Gastrocnemius medialis (tissue), 4 donors: Measurements from ENCODE around the gene TGFB1I1. TPM values are rescaled to one million over a fixed set of nuclear protein-coding genes. Genes with fewer than 3 reads are reported as not detected.

Experiments used
- ATAC-seq, 2 donors: fragments of 150-250 bp; one replicate each; pipeline ENCODE4 v1.9.1; 2016
- DNase-seq, 2 donors: peaks; one replicate each; pipeline ENCODE4 v3.0.0-alpha.2; 2019
- H3K27ac ChIP-seq, 4 donors: fragments of 200-600 bp; sonication (generic); 1 replicate in 1 of 4; 2 replicates in 3 of 4; pipeline ENCODE4 v1.5.1; 2016 to 2018; ENCODE audit warnings: mild to moderate bottlenecking in 2 of 4, moderate library complexity in 1 of 4
- H3K27me3 ChIP-seq, 3 donors: fragments of 200-600 bp; sonication (generic) in 2 of 3; 1 replicate in 1 of 3; 2 replicates in 2 of 3; pipeline versions ENCODE4 v1.5.1 to v1.6.0; 2016 to 2019; ENCODE audit warnings: mild to moderate bottlenecking in 1 of 3, moderate library complexity in 1 of 3
- H3K36me3 ChIP-seq, 2 donors: fragments of 200-600 bp; sonication (generic) in 1 of 2; one replicate each; pipeline ENCODE4 v1.5.1; 2017 to 2018
- H3K4me1 ChIP-seq, 2 donors: fragments of 200-600 bp; sonication (generic) in 1 of 2; one replicate each; pipeline ENCODE4 v1.5.1; 2016 to 2017; ENCODE audit warnings: mild to moderate bottlenecking in 2 of 2
- H3K4me3 ChIP-seq, 4 donors: fragments of 200-600 bp; sonication (generic) in 3 of 4; 1 replicate in 1 of 4; 2 replicates in 3 of 4; pipeline ENCODE4 v1.5.1; 2016 to 2019; ENCODE audit warnings: mild to moderate bottlenecking in 2 of 4
- H3K9me3 ChIP-seq, 3 donors: fragments of 200-600 bp; sonication (generic) in 2 of 3; 1 replicate in 1 of 3; 2 replicates in 2 of 3; pipeline ENCODE4 v1.5.1; 2016 to 2019
- CTCF ChIP-seq, 5 experiments: fragments of 450-650 bp in 3 of 5; fragments of 200-600 bp in 2 of 5; sonication (generic) in 2 of 5; IDR thresholded peaks in 4 of 5; conservative IDR thresholded peaks in 1 of 5; 1 replicate in 4 of 5; 2 replicates in 1 of 5; pipeline ENCODE4 v1.5.1; 2016 to 2019; ENCODE audit warnings: antibody characterized with exemption in 5 of 5, mild to moderate bottlenecking in 3 of 5, moderate library complexity in 3 of 5
- POLR2A ChIP-seq, 2 donors: fragments of 450-650 bp; IDR thresholded peaks; one replicate each; pipeline ENCODE4 v1.6.1; 2017; ENCODE audit warnings: antibody characterized with exemption in 2 of 2, mild to moderate bottlenecking in 2 of 2, moderate library complexity in 2 of 2
- in situ Hi-C, 4 donors: fragments of 200-750 bp; cut with MboI; loops; one replicate each; pipeline versions ENCODE4 v1.15.0 to v1.8.0; 2017; ENCODE audit warnings: low sequenced_read_pairs in 4 of 4
- intact Hi-C: fragments of 100-400 bp; cut with DNase I; formaldehyde crosslinking; loops from one replicate; pipeline ENCODE4 v1.15.1; 2023; ENCODE audit warnings: low total_unique reads
- total RNA-seq, 4 donors: library from RNA; depleted of rRNA; stranded (reverse); fragments of >200 nt; gene quantifications; one replicate each; pipeline versions ENCODE4 v1.1.0 to v1.2.3, GENCODE V29; 2016

The TGFB1I1 gene
- total RNA-seq, 4 donors from 2014 or later, result 4.6 to 14.4 (median 7.4) TPM

GRCh38 chr16:31464348-31464769 lies 7.6 kb upstream of the TGFB1I1 start:
- in situ Hi-C loops, result no loop called here
- no peak for ATAC-seq
- peaks cover 0 to 57% of the 10 kb centered on the region in 2 donors for H3K36me3 ChIP-seq
- no peaks in the 10 kb centered on the region for H3K27me3 ChIP-seq
- peaks cover 14 to 15% of the 10 kb centered on the region in 2 donors for H3K4me1 ChIP-seq
- TF ChIP-seq POLR2A (IDR thresholded peaks at IDR 0.05), result no peak
- TF ChIP-seq CTCF (IDR thresholded peaks at IDR 0.05 in 4 of 5, conservative IDR thresholded peaks at IDR 0.05 in 1 of 5), result no peak
- no peak for DNase-seq
- intact Hi-C loops, result no loop called here
- H3K27ac ChIP-seq, result no peak overlapping the region
- H3K9me3 ChIP-seq, result no peaks in the 10 kb centered on the region
- H3K4me3 ChIP-seq, result no peak overlapping the region

DNA sequence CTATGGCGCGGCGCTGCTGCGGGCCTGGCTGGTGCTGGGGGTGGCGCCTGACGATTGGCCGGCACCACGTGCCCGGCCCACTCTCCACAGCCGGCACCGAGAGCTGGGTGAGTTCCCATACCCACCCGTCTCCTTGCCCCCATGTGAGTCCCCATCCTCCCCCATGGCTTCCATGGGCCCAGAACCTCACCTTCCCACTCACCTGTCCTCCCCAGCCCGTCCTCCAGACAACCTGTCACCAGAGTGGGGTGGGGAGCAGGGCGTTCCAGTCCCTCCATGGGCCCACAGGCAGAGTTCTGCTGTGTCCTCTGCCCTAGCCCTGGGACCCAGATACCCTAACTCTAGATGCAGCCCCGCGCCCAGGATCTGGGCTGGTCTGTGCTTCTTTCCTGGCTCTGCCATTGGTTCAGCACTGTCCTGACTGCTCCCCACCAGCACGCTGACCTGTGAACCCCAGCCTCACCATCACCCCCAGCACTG lies 7.1 kb upstream of the TGFB1I1 start:
- ATAC-seq (no peak), DNase-seq (no peak)
- in situ Hi-C loops, result no loop called here
- no peaks in the 10 kb centered on the region for H3K27me3 ChIP-seq
- peaks cover 14 to 15% of the 10 kb centered on the region in 2 donors for H3K4me1 ChIP-seq
- peaks cover 0 to 57% of the 10 kb centered on the region in 2 donors for H3K36me3 ChIP-seq
- no peak overlapping the region for H3K4me3 ChIP-seq
- H3K9me3 ChIP-seq, result no peaks in the 10 kb centered on the region
- no peak overlapping the region for H3K27ac ChIP-seq
- intact Hi-C loops, result no loop called here
- TF ChIP-seq POLR2A (IDR thresholded peaks at IDR 0.05), result no peak
- no peak for TF ChIP-seq CTCF (IDR thresholded peaks at IDR 0.05 in 4 of 5, conservative IDR thresholded peaks at IDR 0.05 in 1 of 5)

GRCh38 chr16:31465788-31466370 lies 6.1 kb upstream of the TGFB1I1 start:
- in situ Hi-C loops, result no loop called here
- Histone ChIP-seq H3K27me3 (no peaks in the 10 kb centered on the region), H3K4me3 (no peak overlapping the region), H3K27ac (no peak overlapping the region), H3K9me3 (no peaks in the 10 kb centered on the region), H3K36me3 (peaks cover 0 to 57% of the 10 kb centered on the region in 2 donors), H3K4me1 (peaks cover 5 to 6% of the 10 kb centered on the region in 2 donors)
- intact Hi-C loops, result no loop called here
- TF ChIP-seq POLR2A (IDR thresholded peaks at IDR 0.05) (no peak), CTCF (IDR thresholded peaks at IDR 0.05 in 4 of 5, conservative IDR thresholded peaks at IDR 0.05 in 1 of 5) (no peak)
- ATAC-seq, result no peak
- DNase-seq, result no peak

- H3K36me3 ChIP-seq, result peaks cover 0 to 57% of the 10 kb centered on the region in 2 donors
- DNase-seq, result no peak
- in situ Hi-C loops, result no loop called here
These were observed 5.5 kb upstream of the TGFB1I1 start for GRCh38 chr16:31466381-31466841.

More at GRCh38 chr16:31466381-31466841, 5.5 kb upstream of the TGFB1I1 start:
- Histone ChIP-seq H3K4me3 (no peak overlapping the region), H3K27me3 (no peaks in the 10 kb centered on the region), H3K4me1 (peaks cover 0 to 5% of the 10 kb centered on the region in 2 donors), H3K27ac (no peak overlapping the region), H3K9me3 (no peaks in the 10 kb centered on the region)
- no peak for ATAC-seq
- TF ChIP-seq CTCF (IDR thresholded peaks at IDR 0.05 in 4 of 5, conservative IDR thresholded peaks at IDR 0.05 in 1 of 5) (no peak), POLR2A (IDR thresholded peaks at IDR 0.05) (no peak)
- intact Hi-C loops, result no loop called here
